ENCODE results near the gene PDK2.
A peak's percentile ranks its signal among the peaks of the same experiment; 100 is the strongest.

Gene PDK2

GRCh38 chr17:50149091-50149416, 53.9 kb downstream of the PDK2 start:
- DNase-seq (ENCODE audit: low read depth in 3 of 3, low spot score in 1 of 3) = no peak

GRCh38 chr17:50149417-50150353, 54.5 kb downstream of the PDK2 start:
- peak in 1 of 3 donors; percentile 35 for DNase-seq (ENCODE audit: low read depth in 3 of 3, low spot score in 1 of 3)

- DNase-seq (ENCODE audit: low read depth in 3 of 3, low spot score in 1 of 3) = no peak
Observed at GRCh38 chr17:50150354-50151040, 55.3 kb downstream of the PDK2 start, which contains the start of gene PPP1R9B. Gene PPP1R9B (minus strand): TSS chr17:50150677. CDS start chr17:50150513, 164 bp downstream.

- DNase-seq (ENCODE audit: low read depth in 3 of 3, low spot score in 1 of 3) = peak; percentile 44 to 71 (median 60)
Observed at GRCh38 chr17:50151041-50151936, 56.1 kb downstream of the PDK2 start.

DNA sequence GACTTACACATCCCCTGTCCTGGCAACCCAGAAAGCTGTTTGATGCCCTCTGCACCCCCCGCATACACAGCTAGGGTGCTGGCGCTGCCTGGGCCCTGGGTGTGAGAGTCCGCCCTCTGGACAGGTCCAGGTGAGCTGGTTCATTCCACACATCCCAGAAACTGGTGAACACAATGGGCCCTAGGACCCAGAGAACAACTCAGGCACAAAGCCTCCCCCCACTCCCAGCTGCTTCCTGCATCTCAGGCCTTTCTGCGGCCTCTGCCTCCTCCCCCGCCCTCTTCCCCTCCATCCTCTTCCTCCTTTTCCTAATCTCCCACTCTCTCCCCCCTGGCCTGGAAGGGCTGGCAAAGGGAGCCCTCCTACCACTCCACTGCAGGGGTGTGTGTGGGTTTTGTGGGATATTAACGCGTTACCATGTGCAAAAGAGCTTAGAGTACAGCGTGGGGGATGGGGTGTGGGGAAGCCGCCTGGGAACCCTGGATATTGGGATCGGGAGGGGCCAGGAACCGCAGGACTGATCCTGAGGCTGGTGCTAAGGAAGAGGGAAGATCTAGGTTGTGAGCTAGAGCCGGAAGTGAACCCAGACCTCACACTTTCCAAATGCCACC, 56.9 kb downstream of the PDK2 start:
- no peak for DNase-seq (ENCODE audit: low read depth in 3 of 3, low spot score in 1 of 3)

GRCh38 chr17:50152736-50153135, 57.6 kb downstream of the PDK2 start:
- DNase-seq (ENCODE audit: low read depth in 3 of 3, low spot score in 1 of 3) = no peak

DNA sequence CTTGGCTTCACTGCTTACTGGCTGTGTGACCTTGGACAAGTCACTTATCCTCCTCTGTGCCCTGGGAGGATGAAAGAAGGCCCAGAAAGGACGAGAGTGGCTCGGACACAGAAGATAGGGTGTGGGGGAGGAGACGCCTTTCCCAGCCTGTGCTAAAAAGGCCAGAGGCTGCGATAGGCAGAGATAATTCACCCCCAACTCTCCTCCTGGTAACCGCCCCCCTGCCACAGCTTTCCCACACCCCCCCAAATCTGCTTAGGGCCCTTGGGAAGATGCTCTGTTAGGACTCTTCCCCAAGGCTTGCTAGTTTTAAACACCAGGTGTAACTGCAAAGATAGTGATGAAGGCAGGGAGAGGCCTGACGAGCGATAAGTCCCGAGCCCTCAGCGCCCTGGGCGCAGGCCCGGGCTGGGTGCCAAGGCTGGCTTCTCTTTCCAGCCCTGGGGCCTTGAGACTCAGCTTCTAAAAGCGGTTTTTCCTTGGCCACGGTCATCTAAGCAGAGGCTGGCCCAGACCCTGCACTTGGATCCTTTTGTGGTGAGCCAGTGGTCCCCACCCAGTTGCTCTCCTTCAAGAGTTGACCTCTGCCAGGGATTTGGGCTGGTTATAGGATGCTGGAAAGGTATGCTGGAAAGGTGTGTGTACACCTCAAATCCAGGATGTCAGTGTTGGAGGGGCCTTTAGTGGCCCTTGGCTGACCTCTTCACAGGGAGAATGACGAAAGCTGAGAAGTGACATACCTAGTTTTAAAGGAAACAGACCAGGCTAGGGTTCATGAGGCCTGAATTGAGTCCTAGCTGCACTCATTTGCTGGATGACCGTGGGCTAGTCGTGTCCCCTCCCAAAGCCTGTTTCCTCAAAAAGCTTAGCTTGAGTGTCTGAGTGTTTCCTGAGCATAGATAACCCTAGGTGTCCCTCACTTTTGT, 58.8 kb downstream of the PDK2 start:
- DNase-seq (ENCODE audit: low read depth in 3 of 3, low spot score in 1 of 3) = no peak

DNA sequence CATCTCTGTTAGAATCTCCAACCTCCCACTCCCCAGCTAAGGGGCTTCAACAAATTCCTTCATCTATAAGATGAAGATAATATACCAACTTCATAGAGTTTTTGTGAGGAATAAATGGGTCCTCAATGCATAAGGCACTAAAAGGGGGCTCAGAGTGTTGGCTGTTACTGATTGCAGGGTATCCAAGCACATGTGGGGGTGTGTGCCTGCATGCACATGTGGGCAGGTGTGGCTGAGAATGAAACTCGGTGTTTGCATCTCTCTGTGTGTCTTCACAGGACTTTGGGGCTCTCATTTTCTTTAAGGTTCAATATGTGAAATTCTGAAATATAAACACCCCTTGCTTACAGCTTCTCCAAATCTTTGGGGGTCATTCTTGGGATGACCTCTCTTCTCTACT, 59.5 kb downstream of the PDK2 start:
- DNase-seq (ENCODE audit: low read depth in 3 of 3, low spot score in 1 of 3) = no peak

GRCh38 chr17:50155115-50155819, 60.1 kb downstream of the PDK2 start:
- no peak for DNase-seq (ENCODE audit: low read depth in 3 of 3, low spot score in 1 of 3)

GRCh38 chr17:50157891-50158290, 62.7 kb downstream of the PDK2 start:
- no peak for DNase-seq (ENCODE audit: low read depth in 3 of 3, low spot score in 1 of 3)

DNA sequence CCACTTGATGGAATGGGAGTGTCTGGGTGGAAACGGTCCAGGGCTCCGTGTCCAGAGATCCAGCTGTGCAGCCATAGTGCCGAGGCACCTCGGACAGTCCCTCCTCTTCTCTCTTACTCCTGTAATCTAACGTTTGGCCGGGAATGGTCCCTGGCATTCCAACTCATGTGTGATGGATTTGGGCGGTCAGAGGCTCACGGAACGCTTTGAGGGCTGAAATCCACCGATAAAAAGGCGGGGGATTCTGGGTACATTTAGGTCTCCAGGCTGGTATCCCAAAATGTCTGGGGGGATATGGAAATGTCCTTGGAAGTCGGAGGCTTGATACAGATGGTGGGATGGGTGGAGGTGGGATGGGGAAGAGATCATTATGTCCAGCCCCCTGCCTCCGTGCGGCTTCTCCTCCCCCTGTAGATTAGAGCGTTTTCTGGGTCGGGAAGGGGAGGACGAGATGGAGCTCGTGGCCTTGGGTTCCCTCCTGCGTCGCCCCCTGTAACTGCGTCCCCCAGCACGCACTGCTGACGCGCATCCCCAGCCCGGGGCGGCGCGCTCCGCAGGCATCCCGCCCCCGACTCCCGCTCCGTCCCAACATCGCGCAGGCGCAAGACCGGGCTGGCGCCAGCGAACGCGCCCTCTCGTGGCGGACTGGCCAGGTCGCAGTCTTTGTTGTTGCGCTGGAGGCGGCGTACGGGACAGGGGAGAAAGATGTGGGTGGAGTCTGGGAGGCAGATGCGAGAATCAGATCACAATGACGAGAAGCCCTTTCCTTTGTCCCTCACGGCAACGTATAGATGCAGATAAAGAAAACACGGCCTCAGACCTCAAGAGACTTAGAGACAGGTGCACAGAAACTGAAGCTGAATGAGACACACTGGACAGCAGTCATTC, 66.1 kb downstream of the PDK2 start:
- peak; percentile 81 to 94 (median 94) for DNase-seq (ENCODE audit: low read depth in 3 of 3, low spot score in 1 of 3)

Measured in stimulated activated CD4-positive, alpha-beta T cell treated with anti-CD3 and anti-CD28 coated beads, TNF-alpha, amount 100 ng/mL, for 1 hour (primary cell).